HEK293 (cell line): ENCODE results near the gene COG8.

Experiments used
- BCL11A ChIP-seq: fragments of 450-650 bp; formaldehyde crosslinking; IDR thresholded peaks from 2 replicates; pipeline ENCODE4 v1.5.1; 2016; ENCODE audit warnings: low read depth, missing biosample characterization, missing genetic modification characterization
- HOXC10 ChIP-seq: sonication (generic); formaldehyde crosslinking; IDR thresholded peaks from 2 replicates; pipeline ENCODE4 v1.8.1; 2023; ENCODE audit warnings: mild to moderate bottlenecking, missing genetic modification reagents
- SALL2 ChIP-seq: fragments of 450-650 bp; formaldehyde crosslinking; IDR thresholded peaks from 2 replicates; pipeline ENCODE4 v1.5.0; 2017; ENCODE audit warnings: missing biosample characterization, mild to moderate bottlenecking, missing genetic modification characterization, borderline replicate concordance
- SETDB1 ChIP-seq: IDR thresholded peaks from one replicate; pipeline ENCODE4 v1.6.1; 2017; ENCODE audit warnings: mild to moderate bottlenecking, low read length, moderate library complexity, mixed read lengths; ENCODE audit not compliant: insufficient read length
- TCF7L2 ChIP-seq: IDR thresholded peaks from 2 replicates; pipeline ENCODE4 v1.6.1; 2011; ENCODE audit warnings: low read depth, mild to moderate bottlenecking, inconsistent platforms, low read length, moderate library complexity, borderline replicate concordance
- ZBTB21 ChIP-seq: fragments of 450-650 bp; formaldehyde crosslinking; IDR thresholded peaks from 2 replicates; pipeline ENCODE4 v1.5.1; 2017; ENCODE audit warnings: missing biosample characterization, missing genetic modification characterization
- ZBTB8A ChIP-seq: fragments of 450-650 bp; formaldehyde crosslinking; IDR thresholded peaks from 2 replicates; pipeline ENCODE4 v1.5.1; 2016; ENCODE audit warnings: missing biosample characterization, missing genetic modification characterization
- ZNF10 ChIP-seq: fragments of 450-650 bp; formaldehyde crosslinking; IDR thresholded peaks from 2 replicates; pipeline ENCODE4 v1.5.1; 2017; ENCODE audit warnings: missing biosample characterization, missing genetic modification characterization
- ZNF121 ChIP-seq: fragments of 450-650 bp; formaldehyde crosslinking; IDR thresholded peaks from 2 replicates; pipeline ENCODE4 v1.5.1; 2016; ENCODE audit warnings: missing biosample characterization, missing genetic modification characterization
- ZNF132 ChIP-seq: fragments of 450-650 bp; formaldehyde crosslinking; IDR thresholded peaks from 2 replicates; pipeline ENCODE4 v1.5.1; 2017; ENCODE audit warnings: missing biosample characterization, missing genetic modification characterization, borderline replicate concordance
- ZNF133 ChIP-seq: fragments of 450-650 bp; formaldehyde crosslinking; IDR thresholded peaks from 2 replicates; pipeline ENCODE4 v1.5.1; 2016; ENCODE audit warnings: missing biosample characterization, missing genetic modification characterization
- ZNF174 ChIP-seq: fragments of 450-650 bp; formaldehyde crosslinking; IDR thresholded peaks from 2 replicates; pipeline ENCODE4 v1.5.0; 2017; ENCODE audit warnings: missing biosample characterization, mild to moderate bottlenecking, missing genetic modification characterization
- ZNF184 ChIP-seq: fragments of 450-650 bp; IDR thresholded peaks from 2 replicates; pipeline ENCODE4 v1.5.1; 2018; ENCODE audit warnings: missing biosample characterization, mild to moderate bottlenecking, missing genetic modification characterization
- ZNF2 ChIP-seq: fragments of 450-650 bp; formaldehyde crosslinking; IDR thresholded peaks from 2 replicates; pipeline ENCODE4 v1.5.1; 2016; ENCODE audit warnings: missing biosample characterization, missing genetic modification characterization
- ZNF266 ChIP-seq: fragments of 450-650 bp; formaldehyde crosslinking; IDR thresholded peaks from 2 replicates; pipeline ENCODE4 v1.5.1; 2016; ENCODE audit warnings: missing biosample characterization, missing genetic modification characterization, low read depth
- ZNF416 ChIP-seq: fragments of 450-650 bp; formaldehyde crosslinking; IDR thresholded peaks from 2 replicates; pipeline ENCODE4 v1.5.1; 2016; ENCODE audit warnings: missing biosample characterization, missing genetic modification characterization
- ZNF555 ChIP-seq: fragments of 450-650 bp; formaldehyde crosslinking; conservative IDR thresholded peaks from 2 replicates; pipeline ENCODE4 v1.5.1; 2017; ENCODE audit warnings: missing biosample characterization, mild to moderate bottlenecking, missing genetic modification characterization, inconsistent platforms
- ZNF621 ChIP-seq: fragments of 450-650 bp; formaldehyde crosslinking; IDR thresholded peaks from 2 replicates; pipeline ENCODE4 v1.5.1; 2017; ENCODE audit warnings: missing biosample characterization, missing genetic modification characterization
- ZNF660 ChIP-seq: fragments of 450-650 bp; IDR thresholded peaks from 2 replicates; pipeline ENCODE4 v1.5.1; 2018; ENCODE audit warnings: missing biosample characterization, mild to moderate bottlenecking, missing genetic modification characterization
- ZNF768 ChIP-seq: fragments of 450-650 bp; formaldehyde crosslinking; IDR thresholded peaks from 2 replicates; pipeline ENCODE4 v1.5.1; 2018; ENCODE audit warnings: missing biosample characterization, mild to moderate bottlenecking, missing genetic modification characterization
- ZNF777 ChIP-seq: fragments of 450-650 bp; formaldehyde crosslinking; IDR thresholded peaks from 2 replicates; pipeline ENCODE4 v1.5.1; 2017; ENCODE audit warnings: missing biosample characterization, missing genetic modification characterization, borderline replicate concordance
- ZNF843 ChIP-seq: fragments of 450-650 bp; formaldehyde crosslinking; IDR thresholded peaks from 2 replicates; pipeline ENCODE4 v1.5.1; 2016; ENCODE audit warnings: missing biosample characterization, missing genetic modification characterization
- TF ChIP-seq, protein P1 (sequence below): sonication (generic); formaldehyde crosslinking; IDR thresholded peaks from 2 replicates; pipeline ENCODE4 v1.8.1; 2022; ENCODE audit warnings: mild to moderate bottlenecking, moderate library complexity, missing genetic modification reagents
- TF ChIP-seq, protein P2 (sequence below): fragments of 450-650 bp; formaldehyde crosslinking; IDR thresholded peaks from 2 replicates; pipeline ENCODE4 v1.5.1; 2016; ENCODE audit warnings: missing biosample characterization, missing genetic modification characterization, low read depth
- TF ChIP-seq, protein P3 (sequence below): fragments of 450-650 bp; formaldehyde crosslinking; IDR thresholded peaks from 2 replicates; pipeline ENCODE4 v1.5.1; 2016; ENCODE audit warnings: missing biosample characterization, missing genetic modification characterization
- TF ChIP-seq, protein P4 (sequence below): fragments of 450-650 bp; formaldehyde crosslinking; IDR thresholded peaks from 2 replicates; pipeline ENCODE4 v1.5.1; 2016; ENCODE audit warnings: missing biosample characterization, missing genetic modification characterization, low read depth
- TF ChIP-seq, protein P5 (sequence below): fragments of 450-650 bp; IDR thresholded peaks from 2 replicates; pipeline ENCODE4 v1.5.1; 2018; ENCODE audit warnings: missing biosample characterization, mild to moderate bottlenecking, missing genetic modification characterization
- TF ChIP-seq, protein P6 (sequence below): fragments of 450-650 bp; formaldehyde crosslinking; conservative IDR thresholded peaks from 2 replicates; pipeline ENCODE4 v1.5.1; 2016; ENCODE audit warnings: low read depth, missing biosample characterization, missing genetic modification characterization

Gene COG8

DNA sequence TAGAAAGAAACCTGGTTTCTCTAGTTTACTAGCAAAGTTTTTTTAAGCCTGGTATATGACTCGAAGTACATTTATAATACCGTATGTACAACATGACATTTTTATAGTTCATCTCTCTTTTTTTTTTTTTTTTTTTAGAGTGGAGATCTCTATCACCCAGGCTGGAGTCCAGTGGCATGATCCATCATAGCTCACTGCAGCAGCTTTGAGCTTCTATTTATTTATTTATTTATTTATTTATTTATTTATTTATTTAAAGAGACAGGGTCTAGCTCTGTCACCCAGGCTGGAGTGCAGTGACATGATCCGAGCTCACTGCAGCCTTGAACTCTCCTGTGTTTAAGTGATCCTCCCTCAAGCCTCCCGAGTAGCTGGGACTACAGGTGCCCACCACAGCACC is 54.1 kb downstream of the COG8 start (continued):
- no peak for TF ChIP-seq ZNF843 (tag by site-specific recombination)
- TF ChIP-seq HOXC10 = no peak
- peak; percentile 50; the same call in 1 of the 2 replicates for TF ChIP-seq ZBTB21 (tag by site-specific recombination)
- no peak for TF ChIP-seq ZNF10
- TF ChIP-seq ZBTB8A (tag by site-specific recombination) = peak; percentile 64
- peak; percentile 58; the same call in 1 of the 2 replicates for TF ChIP-seq ZNF266 (tag by site-specific recombination)
- TF ChIP-seq, protein P1, sequence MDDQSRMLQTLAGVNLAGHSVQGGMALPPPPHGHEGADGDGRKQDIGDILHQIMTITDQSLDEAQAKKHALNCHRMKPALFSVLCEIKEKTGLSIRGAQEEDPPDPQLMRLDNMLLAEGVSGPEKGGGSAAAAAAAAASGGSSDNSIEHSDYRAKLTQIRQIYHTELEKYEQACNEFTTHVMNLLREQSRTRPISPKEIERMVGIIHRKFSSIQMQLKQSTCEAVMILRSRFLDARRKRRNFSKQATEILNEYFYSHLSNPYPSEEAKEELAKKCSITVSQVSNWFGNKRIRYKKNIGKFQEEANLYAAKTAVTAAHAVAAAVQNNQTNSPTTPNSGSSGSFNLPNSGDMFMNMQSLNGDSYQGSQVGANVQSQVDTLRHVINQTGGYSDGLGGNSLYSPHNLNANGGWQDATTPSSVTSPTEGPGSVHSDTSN (CRISPR knock-in tag) = no peak
- TF ChIP-seq ZNF121 (tag by site-specific recombination) = no peak
- TF ChIP-seq, protein P2, sequence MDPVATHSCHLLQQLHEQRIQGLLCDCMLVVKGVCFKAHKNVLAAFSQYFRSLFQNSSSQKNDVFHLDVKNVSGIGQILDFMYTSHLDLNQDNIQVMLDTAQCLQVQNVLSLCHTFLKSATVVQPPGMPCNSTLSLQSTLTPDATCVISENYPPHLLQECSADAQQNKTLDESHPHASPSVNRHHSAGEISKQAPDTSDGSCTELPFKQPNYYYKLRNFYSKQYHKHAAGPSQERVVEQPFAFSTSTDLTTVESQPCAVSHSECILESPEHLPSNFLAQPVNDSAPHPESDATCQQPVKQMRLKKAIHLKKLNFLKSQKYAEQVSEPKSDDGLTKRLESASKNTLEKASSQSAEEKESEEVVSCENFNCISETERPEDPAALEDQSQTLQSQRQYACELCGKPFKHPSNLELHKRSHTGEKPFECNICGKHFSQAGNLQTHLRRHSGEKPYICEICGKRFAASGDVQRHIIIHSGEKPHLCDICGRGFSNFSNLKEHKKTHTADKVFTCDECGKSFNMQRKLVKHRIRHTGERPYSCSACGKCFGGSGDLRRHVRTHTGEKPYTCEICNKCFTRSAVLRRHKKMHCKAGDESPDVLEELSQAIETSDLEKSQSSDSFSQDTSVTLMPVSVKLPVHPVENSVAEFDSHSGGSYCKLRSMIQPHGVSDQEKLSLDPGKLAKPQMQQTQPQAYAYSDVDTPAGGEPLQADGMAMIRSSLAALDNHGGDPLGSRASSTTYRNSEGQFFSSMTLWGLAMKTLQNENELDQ = no peak
- TF ChIP-seq, protein P3, sequence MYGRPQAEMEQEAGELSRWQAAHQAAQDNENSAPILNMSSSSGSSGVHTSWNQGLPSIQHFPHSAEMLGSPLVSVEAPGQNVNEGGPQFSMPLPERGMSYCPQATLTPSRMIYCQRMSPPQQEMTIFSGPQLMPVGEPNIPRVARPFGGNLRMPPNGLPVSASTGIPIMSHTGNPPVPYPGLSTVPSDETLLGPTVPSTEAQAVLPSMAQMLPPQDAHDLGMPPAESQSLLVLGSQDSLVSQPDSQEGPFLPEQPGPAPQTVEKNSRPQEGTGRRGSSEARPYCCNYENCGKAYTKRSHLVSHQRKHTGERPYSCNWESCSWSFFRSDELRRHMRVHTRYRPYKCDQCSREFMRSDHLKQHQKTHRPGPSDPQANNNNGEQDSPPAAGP = no peak
- no peak for TF ChIP-seq ZNF133
- TF ChIP-seq ZNF132 (tag by site-specific recombination) = no peak
- TF ChIP-seq ZNF777 (tag by site-specific recombination) = no peak
- TF ChIP-seq, protein P4, sequence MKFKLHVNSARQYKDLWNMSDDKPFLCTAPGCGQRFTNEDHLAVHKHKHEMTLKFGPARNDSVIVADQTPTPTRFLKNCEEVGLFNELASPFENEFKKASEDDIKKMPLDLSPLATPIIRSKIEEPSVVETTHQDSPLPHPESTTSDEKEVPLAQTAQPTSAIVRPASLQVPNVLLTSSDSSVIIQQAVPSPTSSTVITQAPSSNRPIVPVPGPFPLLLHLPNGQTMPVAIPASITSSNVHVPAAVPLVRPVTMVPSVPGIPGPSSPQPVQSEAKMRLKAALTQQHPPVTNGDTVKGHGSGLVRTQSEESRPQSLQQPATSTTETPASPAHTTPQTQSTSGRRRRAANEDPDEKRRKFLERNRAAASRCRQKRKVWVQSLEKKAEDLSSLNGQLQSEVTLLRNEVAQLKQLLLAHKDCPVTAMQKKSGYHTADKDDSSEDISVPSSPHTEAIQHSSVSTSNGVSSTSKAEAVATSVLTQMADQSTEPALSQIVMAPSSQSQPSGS (tag by site-specific recombination) = no peak
- TF ChIP-seq ZNF174 (tag by site-specific recombination) = no peak
- TF ChIP-seq, protein P5, sequence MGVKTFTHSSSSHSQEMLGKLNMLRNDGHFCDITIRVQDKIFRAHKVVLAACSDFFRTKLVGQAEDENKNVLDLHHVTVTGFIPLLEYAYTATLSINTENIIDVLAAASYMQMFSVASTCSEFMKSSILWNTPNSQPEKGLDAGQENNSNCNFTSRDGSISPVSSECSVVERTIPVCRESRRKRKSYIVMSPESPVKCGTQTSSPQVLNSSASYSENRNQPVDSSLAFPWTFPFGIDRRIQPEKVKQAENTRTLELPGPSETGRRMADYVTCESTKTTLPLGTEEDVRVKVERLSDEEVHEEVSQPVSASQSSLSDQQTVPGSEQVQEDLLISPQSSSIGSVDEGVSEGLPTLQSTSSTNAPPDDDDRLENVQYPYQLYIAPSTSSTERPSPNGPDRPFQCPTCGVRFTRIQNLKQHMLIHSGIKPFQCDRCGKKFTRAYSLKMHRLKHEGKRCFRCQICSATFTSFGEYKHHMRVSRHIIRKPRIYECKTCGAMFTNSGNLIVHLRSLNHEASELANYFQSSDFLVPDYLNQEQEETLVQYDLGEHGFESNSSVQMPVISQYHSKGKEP (tag by site-specific recombination) = no peak
- no peak for TF ChIP-seq ZNF416 (tag by site-specific recombination)
- no peak for TF ChIP-seq ZNF621 (tag by site-specific recombination)
- TF ChIP-seq SETDB1 = no peak
- peak; percentile 67 for TF ChIP-seq ZNF555 (tag by site-specific recombination)
- TF ChIP-seq ZNF184 (tag by site-specific recombination) = no peak
- no peak for TF ChIP-seq ZNF2 (tag by site-specific recombination)
- TF ChIP-seq, protein P6, sequence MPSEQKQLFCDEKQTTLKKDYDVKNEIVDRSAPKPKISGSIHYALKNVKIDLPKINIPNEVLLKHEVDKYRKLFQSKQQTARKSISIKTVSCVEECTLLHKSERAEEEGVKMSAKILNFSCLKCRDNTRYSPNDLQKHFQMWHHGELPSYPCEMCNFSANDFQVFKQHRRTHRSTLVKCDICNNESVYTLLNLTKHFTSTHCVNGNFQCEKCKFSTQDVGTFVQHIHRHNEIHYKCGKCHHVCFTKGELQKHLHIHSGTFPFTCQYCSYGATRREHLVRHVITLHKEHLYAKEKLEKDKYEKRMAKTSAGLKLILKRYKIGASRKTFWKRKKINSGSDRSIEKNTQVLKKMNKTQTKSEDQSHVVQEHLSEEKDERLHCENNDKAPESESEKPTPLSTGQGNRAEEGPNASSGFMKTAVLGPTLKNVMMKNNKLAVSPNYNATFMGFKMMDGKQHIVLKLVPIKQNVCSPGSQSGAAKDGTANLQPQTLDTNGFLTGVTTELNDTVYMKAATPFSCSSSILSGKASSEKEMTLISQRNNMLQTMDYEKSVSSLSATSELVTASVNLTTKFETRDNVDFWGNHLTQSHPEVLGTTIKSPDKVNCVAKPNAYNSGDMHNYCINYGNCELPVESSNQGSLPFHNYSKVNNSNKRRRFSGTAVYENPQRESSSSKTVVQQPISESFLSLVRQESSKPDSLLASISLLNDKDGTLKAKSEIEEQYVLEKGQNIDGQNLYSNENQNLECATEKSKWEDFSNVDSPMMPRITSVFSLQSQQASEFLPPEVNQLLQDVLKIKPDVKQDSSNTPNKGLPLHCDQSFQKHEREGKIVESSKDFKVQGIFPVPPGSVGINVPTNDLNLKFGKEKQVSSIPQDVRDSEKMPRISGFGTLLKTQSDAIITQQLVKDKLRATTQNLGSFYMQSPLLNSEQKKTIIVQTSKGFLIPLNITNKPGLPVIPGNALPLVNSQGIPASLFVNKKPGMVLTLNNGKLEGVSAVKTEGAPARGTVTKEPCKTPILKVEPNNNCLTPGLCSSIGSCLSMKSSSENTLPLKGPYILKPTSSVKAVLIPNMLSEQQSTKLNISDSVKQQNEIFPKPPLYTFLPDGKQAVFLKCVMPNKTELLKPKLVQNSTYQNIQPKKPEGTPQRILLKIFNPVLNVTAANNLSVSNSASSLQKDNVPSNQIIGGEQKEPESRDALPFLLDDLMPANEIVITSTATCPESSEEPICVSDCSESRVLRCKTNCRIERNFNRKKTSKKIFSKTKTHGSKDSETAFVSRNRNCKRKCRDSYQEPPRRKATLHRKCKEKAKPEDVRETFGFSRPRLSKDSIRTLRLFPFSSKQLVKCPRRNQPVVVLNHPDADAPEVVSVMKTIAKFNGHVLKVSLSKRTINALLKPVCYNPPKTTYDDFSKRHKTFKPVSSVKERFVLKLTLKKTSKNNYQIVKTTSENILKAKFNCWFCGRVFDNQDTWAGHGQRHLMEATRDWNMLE (tag by site-specific recombination) = peak; percentile 82
- TF ChIP-seq ZNF660 (tag by site-specific recombination) = no peak
- TF ChIP-seq TCF7L2 = no peak
- TF ChIP-seq ZNF768 (tag by site-specific recombination) = no peak
- no peak for TF ChIP-seq SALL2 (tag by site-specific recombination)
- TF ChIP-seq BCL11A (tag by site-specific recombination) = no peak
